GM12874 (cell line): Measurements from ENCODE around the gene ERICH6.

Source experiments
- TF ChIP-seq, protein P1 (sequence below): IDR thresholded peaks from 2 replicates; pipeline ENCODE4 v1.5.1; 2011; ENCODE audit warnings: low read depth, mild to moderate bottlenecking, control low read depth, low read length, moderate library complexity; ENCODE audit not compliant: insufficient read depth

Gene ERICH6

DNA sequence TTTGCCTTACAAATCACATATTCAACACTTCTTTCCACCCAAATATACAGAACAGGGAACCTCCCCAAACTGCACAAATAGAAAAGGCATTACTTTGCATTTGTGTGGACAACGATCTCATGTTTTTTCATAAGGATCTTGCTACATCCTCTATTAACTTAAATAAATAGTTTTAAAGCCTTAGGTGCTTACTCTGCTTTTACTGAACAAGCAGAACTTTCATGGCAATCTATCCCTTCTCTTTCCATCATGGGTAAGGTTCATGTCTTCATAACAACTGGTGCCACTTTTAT, 41.1 kb upstream of the ERICH6 start:
- TF ChIP-seq, protein P1, sequence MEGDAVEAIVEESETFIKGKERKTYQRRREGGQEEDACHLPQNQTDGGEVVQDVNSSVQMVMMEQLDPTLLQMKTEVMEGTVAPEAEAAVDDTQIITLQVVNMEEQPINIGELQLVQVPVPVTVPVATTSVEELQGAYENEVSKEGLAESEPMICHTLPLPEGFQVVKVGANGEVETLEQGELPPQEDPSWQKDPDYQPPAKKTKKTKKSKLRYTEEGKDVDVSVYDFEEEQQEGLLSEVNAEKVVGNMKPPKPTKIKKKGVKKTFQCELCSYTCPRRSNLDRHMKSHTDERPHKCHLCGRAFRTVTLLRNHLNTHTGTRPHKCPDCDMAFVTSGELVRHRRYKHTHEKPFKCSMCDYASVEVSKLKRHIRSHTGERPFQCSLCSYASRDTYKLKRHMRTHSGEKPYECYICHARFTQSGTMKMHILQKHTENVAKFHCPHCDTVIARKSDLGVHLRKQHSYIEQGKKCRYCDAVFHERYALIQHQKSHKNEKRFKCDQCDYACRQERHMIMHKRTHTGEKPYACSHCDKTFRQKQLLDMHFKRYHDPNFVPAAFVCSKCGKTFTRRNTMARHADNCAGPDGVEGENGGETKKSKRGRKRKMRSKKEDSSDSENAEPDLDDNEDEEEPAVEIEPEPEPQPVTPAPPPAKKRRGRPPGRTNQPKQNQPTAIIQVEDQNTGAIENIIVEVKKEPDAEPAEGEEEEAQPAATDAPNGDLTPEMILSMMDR: no peak

DNA sequence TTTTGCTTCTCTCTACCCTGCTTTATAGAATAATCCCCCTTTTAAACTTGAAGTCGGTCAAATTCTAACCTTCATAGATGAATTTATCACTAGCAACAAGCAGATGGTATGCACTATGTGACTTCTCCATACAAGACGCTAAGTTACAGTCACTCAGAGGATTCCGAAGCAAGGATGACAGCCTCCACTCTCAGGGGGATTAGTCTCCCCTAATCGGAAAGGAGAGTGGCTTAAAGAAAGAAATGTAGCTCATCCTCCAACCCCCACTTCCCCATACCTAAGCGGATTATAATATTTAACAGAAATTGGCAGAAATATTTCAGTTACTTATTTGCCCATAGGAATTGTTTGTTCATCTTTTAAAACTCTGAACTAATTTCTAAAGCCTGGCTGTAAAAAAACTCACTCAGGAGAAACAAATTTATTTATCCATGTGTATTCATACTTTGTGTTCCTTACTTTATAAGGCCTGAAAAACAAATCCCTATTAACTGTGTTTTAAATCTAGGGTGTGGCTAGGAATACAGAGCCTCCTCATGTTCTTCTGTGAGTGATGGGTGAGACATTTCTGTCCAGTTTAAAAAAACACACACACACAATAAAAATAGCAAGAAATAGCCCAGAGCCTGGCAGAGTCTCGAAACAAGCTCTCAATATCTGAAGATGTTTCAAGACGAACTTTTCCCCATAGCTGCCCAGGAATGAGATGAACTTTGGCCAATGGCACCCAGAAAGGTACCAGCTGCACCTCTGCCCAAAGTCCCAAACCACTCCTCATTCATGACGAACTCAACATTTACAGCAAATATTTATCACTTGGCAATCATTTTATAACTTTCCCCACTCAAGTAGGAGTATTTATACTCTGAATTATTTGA, 40.6 kb upstream of the ERICH6 start:
- TF ChIP-seq, protein P1: no peak

DNA sequence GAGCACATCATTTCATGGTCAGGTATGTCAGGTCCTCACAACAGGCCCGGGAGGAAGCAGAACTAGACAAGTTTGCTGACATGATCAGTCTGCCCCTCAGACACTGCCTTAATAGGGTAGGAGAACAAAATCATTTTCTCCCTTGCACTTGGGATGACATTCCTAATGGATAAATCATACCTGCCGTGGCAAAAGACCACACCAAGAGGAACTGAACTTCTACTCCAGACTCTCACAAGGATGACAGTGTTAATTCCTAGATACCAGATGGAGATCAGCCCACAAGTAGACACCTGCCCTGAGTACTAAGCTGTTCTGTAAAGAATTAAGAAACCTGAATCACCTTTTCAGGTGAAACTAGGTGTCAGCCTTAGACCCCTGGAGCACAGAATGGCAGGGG, 39.8 kb upstream of the ERICH6 start:
- TF ChIP-seq, protein P1: no peak

DNA sequence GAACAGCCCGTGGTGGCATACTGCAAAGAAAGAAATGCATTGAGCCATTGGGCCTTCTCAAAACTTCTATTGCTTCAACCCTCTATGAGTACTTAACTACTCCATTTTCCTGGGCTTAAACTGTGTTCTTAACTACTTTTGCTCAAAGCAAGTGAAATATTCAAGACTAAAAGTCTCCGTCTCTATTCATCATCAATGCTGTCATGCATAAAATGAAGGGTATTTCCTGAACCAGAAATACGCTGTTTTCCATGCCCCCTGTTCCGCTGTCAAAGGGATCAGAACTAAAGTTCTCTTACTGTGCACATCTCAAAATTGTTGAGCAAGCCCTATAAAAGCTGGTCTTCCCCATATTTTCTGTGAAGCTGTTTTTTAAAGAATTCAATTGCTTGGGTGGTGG, 39.0 kb upstream of the ERICH6 start:
- TF ChIP-seq, protein P1: no peak

DNA sequence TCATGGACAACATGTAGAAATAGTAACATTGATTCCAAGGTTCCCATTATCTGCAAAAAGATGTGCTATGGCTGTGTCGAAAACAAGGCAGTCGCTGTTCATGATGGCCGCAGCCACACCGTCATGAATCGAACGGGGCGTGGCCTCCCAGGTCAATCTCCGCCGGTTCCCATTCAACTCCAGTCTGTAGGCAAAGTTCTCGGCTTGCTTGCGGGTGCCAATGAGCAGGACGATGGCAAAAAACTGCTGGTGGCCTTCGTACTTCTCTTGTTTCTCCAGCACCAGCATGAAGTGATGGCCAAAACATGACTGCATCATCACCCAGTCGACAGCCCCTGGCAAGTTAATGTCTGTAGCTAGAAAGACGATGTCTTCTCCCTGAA, 38.4 kb upstream of the ERICH6 start:
- TF ChIP-seq, protein P1: no peak

DNA sequence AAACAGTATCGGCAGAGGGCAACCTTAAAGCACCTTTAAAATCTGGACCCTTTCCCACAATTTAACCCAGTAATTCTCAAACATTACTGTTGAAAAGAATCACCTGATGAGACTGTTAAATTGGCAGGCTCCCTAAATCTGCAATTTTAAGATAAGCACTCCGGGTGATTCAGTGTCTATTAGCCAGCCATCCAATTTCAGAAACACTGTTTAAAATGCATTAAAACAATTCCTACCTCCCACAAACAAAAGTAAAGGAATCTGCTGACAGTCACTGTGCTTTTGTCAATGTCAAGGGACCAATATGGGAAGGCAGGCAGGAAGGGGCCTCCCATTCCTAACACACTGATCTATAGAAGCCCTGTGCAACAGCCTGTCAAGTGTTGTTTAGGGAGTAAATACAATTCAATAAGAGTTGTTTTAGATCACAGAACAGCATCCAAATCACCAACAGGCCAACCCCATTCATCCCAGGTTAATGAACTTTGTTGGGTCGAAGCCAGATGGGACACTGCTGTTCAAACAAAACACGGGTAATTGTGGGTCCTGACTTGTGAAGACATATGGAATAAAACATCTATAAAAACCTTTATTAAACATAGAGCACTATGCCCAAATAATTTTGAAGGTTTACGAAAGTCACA, 37.9 kb upstream of the ERICH6 start:
- TF ChIP-seq, protein P1: no peak

DNA sequence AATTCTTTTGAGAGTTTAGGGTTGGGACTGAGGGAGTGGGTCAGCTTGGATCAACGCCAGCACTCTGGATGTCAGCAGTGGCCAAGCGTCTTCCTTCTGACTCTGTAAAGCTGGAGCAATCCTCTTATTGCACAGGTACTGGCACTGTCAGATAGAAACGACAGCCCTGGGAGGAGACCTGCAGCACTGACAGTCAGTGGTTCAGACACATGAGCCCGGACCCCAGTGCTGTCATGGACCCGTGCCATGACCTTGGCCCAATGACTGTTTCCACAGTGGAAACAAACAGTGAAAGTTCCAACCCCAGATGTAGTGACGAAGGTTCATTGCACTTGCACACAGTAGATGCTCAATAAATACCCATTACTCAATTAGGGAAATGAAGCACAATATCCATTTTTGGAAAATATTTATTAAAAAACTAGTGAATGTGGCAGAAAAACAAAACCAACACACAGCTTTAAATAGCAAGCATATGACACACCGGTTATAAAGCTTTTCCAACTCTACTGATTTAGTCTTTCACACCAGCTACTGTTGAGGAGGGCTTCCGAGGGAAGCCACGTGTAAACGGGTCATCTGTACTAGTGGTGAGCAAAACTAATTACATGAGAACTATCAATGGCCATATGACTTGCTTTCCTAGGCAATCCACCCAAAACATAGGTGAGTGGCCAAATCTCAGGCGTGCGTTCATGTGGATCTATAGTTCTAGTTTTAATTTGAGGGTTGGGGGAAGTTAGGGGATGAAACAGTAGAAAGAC, 37.2 kb upstream of the ERICH6 start:
- TF ChIP-seq, protein P1: no peak
